ENCODE data around the gene FNDC3B.

Gene FNDC3B

GRCh38 chr3:172201870-172202236 is 162.5 kb downstream of the FNDC3B start:
- H3K4me1 ChIP-seq (ENCODE audit: control insufficient read depth, insufficient read depth, low read length), result peaks cover 12% of the 10 kb centered on the region
- no peak overlapping the region for H3K4me3 ChIP-seq (ENCODE audit: low read depth, low read length)
- H3K9me3 ChIP-seq (ENCODE audit: control insufficient read depth, insufficient read depth, low read depth, low read length), result no peaks in the 10 kb centered on the region
- peak; percentile 16; the same call in 1 of the 2 replicates for TF ChIP-seq ATF2 (tag by site-specific recombination; IDR thresholded peaks at IDR 0.05; ENCODE audit: low read depth)
- no peak for TF ChIP-seq PRDM1 (tag by site-specific recombination; IDR thresholded peaks at IDR 0.05)
- TF ChIP-seq ZNF335 (tag by site-specific recombination; conservative IDR thresholded peaks at IDR 0.05), result 0 out of 2 replicates have a peak, but pooled peaks have one; percentile 21
- ChIA-PET CTCF (interaction anchor here (0.7 kb wide), 1 partner anchor 131 kb away, joined by 3 read pairs; no protein-coding TSS in a partner anchor), POLR2A (no interaction called here)
- H3K27ac ChIP-seq (ENCODE audit: extremely low read depth, low read depth, low read length), result peak overlapping the region; percentile 65
- H3K36me3 ChIP-seq (ENCODE audit: control insufficient read depth in 2 of 2, insufficient read depth in 1 of 2, low read length in 2 of 2), result no peaks in the 10 kb centered on the region

- TF ChIP-seq ZSCAN23 (tag by site-specific recombination; IDR thresholded peaks at IDR 0.05) (no peak), PRDM10 (tag by site-specific recombination; IDR thresholded peaks at IDR 0.05) (0 out of 2 replicates have a peak, but pooled peaks have one; percentile 8)
- no peak overlapping the region for H3K4me3 ChIP-seq (ENCODE audit: low read depth, low read length)
- H3K4me1 ChIP-seq (ENCODE audit: control insufficient read depth, insufficient read depth, low read length), result peaks cover 12% of the 10 kb centered on the region
- POLR2A ChIA-PET, result no interaction called here
- CTCF ChIA-PET, result interaction anchor here (0.6 to 1.0 kb wide), 2 partner anchors 78 to 552 kb away, joined by 3 read pairs; no protein-coding TSS in a partner anchor
- no peak overlapping the region for H3K27ac ChIP-seq (ENCODE audit: extremely low read depth, low read depth, low read length)
- H3K9me3 ChIP-seq (ENCODE audit: control insufficient read depth, insufficient read depth, low read depth, low read length), result no peaks in the 10 kb centered on the region
- H3K36me3 ChIP-seq (ENCODE audit: control insufficient read depth in 2 of 2, insufficient read depth in 1 of 2, low read length in 2 of 2), result no peaks in the 10 kb centered on the region
These were observed 163.4 kb downstream of the FNDC3B start for GRCh38 chr3:172202797-172203196.

- TF ChIP-seq ZBTB1 (tag by site-specific recombination; IDR thresholded peaks at IDR 0.05) (no peak), ZNF16 (tag by site-specific recombination; IDR thresholded peaks at IDR 0.05; ENCODE audit: low read depth) (no peak), ZNF747 (tag by site-specific recombination; IDR thresholded peaks at IDR 0.05) (no peak), PRDM4 (tag by site-specific recombination; IDR thresholded peaks at IDR 0.05) (no peak), ZNF791 (tag by site-specific recombination; IDR thresholded peaks at IDR 0.05) (no peak)
- no peak overlapping the region for H3K4me3 ChIP-seq (ENCODE audit: low read depth, low read length)
- ChIA-PET POLR2A (no interaction called here), CTCF (interaction anchor here (0.6 to 1.0 kb wide), 3 partner anchors 14 to 553 kb away, joined by 3 to 4 read pairs (median 3); no protein-coding TSS in a partner anchor)
- peaks cover 12% of the 10 kb centered on the region for H3K4me1 ChIP-seq (ENCODE audit: control insufficient read depth, insufficient read depth, low read length)
- H3K9me3 ChIP-seq (ENCODE audit: control insufficient read depth, insufficient read depth, low read depth, low read length), result no peaks in the 10 kb centered on the region
- H3K36me3 ChIP-seq (ENCODE audit: control insufficient read depth in 2 of 2, insufficient read depth in 1 of 2, low read length in 2 of 2), result no peaks in the 10 kb centered on the region
- no peak overlapping the region for H3K27ac ChIP-seq (ENCODE audit: extremely low read depth, low read depth, low read length)
These were observed 164.3 kb downstream of the FNDC3B start for GRCh38 chr3:172203522-172204258.
